GM19452 (cell line): ENCODE results near the gene PKN1.

Source experiments
- ATAC-seq: cut with Tn5 transposase; IDR thresholded peaks from one replicate; pipeline ENCODE4 v1.9.1; 2021; ENCODE audit not compliant: unreplicated experiment

PKN1 gene

DNA sequence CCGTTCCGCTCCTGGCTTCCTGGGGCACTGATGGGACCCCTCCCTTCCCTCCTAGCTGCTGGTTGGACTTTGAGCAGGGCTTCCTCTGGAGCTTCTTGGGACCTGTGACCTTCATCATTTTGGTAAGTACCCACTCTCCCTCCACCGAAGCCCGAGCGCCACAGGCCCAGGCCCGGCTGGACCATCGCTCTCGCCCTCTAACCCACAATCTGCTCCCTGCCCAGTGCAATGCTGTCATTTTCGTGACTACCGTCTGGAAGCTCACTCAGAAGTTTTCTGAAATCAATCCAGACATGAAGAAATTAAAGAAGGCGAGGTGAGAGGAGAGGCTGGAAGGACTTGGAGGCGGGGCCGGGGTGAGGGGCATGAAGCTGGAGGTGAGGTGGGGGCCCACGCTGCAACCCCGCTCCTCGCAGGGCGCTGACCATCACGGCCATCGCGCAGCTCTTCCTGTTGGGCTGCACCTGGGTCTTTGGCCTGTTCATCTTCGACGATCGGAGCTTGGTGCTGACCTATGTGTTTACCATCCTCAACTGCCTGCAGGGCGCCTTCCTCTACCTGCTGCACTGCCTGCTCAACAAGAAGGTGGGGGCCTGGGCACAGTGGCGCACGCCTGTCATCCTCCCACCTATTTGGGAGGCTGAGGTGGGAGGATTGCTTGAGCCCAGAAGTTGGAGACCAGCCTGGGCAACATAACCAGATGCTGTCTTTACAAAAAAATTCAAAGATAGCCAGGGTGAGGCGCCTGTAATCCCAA is 26.3 kb upstream of the PKN1 start:
- no peak for ATAC-seq

DNA sequence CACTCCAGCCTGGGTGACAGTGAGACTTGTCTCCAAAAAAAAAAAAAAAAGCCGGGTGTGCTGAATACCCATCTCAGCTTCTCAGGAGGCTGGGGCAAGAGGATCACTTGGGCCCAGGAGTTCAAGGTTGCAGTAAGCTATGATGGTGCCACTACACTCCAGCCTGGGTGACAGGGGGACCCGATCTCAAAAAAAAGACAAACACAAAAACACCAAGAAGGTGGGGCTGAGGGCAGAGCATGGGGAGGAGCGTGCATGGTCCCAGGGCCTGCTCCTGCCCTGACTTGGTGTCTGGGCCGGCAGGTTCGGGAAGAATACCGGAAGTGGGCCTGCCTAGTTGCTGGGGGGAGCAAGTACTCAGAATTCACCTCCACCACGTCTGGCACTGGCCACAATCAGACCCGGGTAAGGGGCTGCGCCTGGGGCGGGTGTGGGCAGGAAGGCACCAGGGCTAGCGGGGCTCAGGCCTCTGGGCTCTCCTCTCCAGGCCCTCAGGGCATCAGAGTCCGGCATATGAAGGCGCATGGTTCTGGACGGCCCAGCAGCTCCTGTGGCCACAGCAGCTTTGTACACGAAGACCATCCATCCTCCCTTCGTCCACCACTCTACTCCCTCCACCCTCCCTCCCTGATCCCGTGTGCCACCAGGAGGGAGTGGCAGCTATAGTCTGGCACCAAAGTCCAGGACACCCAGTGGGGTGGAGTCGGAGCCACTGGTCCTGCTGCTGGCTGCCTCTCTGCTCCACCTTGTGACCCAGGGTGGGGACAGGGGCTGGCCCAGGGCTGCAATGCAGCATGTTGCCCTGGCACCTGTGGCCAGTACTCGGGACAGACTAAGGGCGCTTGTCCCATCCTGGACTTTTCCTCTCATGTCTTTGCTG is 25.3 kb upstream of the PKN1 start:
- no peak for ATAC-seq

DNA sequence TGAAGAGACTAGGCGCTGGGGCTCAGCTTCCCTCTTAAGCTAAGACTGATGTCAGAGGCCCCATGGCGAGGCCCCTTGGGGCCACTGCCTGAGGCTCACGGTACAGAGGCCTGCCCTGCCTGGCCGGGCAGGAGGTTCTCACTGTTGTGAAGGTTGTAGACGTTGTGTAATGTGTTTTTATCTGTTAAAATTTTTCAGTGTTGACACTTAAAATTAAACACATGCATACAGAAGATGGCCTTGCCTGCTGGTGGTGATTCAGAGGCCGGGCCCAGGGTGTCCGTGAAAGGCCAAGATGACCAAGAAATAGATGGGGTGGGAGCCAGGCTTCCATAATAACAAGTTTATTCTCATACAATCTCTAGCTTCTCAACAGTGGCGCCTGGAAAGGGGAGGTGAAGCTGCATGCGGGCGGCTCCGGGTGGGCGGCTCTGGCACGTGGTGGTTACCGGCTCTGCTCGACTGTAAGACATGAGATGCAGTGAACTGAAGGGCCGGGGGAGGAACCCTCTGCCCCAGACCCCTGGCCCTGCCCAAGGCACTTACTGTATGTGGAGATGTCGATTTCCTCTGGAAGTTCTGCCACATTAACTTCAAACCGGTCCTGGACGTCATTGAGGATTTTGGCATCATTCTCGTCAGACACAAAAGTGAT is 24.5 kb upstream of the PKN1 start:
- no peak for ATAC-seq

DNA sequence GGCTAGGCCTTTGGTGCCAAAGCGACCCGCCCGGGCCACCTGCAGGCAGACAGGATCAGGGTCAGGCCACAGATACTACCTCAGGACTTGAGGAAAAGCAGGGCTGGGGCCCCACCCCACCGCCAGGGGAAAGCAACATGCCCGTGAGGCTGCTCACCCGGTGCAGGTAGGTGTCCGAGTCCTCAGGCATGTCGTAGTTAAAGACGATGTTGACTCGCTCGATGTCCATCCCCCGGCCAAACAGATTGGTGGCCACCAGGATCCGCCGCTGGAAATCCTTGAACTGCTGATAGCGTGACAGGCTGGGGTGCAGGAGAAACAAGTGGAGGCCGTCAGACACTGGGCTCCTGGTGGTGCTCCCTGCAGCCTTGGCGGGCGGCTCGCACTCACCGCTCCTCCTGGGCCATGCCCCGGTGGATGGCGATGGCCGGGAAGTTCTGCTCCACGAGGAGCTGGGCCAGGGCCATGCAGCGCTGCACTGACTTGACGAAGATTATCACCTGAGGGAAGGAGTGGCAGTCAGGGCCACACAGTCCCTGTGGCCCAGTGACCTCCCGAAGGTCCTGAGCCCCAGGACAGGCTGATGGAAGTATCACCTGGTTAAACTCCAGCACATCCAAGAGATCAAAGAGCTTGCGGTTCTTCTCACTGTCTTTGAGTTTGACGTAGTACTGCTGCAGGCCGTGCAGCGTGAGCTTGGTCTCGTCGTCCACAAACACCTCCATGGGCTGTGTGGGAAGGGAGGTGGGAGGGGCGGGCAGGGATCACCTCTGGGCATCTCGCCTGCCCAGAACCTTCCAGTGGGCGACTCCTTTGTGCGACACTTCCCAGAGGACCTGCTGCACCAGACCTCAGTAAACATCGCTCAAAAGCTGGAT is 23.7 kb upstream of the PKN1 start:
- ATAC-seq = no peak

DNA sequence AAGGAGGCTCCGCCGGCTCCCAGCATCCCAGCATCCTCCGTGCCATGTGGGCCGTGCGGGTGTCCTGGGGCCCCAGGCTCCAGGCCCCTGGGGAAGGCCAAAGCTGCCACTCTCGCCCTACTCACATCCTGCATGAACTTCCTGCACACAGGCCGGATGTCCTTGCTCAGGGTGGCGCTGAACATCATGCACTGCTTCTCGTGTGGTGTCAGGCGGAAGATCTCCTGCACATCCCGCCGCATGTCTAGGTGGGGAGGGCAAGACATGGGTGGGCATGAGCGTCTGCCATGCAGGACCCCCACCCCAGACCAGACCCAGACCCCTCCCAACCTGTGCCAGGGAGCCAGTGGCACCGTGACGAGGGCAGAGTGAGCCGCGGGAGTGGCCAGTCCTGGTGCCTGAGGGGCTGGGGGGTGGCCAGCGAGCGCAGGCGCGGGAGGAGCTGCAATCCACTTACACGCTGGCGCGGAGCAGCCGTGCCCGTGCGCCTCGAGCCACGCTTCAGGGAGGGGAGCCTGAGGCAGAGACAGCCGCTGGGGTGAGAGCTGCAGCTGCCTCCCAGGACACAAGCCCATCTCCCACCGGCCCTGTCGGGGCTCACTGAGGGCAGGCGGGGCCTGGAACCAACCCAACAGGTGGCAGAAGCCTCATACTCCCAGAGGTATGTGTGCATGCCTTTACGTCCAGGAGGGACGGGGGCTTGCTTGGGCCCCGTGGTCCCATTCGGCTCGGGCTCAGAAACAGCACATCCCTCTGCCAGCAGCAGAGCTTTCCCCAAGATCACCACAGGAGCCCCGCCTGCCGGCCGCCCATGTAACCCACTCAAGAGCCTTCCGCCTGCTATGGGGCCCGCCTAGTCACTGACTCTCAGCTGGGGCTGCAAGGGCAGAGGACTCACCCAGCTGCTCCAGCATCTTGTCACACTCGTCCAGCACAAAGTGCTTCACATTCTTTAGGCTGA is 22.7 kb upstream of the PKN1 start:
- ATAC-seq = no peak

DNA sequence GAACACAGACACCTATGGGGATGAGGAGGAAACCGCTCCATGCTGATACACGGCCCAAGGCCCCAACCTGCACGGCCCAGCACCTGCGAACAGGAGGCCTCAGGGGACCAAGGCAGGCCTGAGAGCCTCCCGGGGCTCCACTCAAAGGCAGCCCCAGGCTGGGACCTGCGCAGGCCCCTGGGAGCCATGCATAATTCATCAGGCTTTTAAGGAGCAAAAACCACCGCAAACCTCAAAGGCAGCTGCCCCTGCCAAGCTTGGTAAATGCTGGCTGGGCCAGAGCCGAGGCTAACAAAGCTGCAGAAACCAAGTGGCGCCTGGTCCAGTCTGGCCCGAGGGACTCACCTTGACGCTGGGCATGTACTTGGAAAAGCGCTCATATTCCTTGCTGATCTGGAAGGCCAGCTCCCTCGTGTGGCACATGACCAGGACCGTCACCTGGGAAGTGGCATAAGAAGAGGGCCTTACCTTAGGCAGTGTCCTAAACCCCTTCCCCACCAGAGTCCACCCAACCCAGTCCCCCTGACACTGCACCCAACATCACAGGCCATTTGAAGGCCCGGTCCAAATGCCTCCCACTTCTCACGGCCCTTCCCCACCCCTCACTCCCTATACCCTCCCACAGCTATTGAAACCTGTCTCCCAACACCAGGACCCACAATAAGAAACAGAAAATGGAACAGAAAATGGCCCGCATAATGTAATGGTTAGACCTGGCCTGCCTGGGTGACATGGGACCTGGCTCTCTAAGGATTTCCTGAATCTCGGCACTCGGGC is 21.8 kb upstream of the PKN1 start:
- ATAC-seq = no peak

DNA sequence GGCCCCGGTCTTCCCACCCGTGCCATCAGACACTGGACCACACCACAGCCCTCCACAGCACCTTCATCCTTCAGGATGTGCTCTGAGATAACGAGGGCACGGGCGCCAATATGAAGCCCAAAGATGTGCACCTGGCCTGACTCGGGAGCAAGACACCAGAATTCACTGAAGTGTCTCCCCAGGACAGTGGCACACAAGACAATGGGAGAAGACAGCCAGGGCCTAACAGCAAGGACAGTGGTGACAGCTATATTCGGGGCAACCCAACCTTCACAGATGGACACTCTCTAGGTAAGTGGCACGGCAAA is 21.2 kb upstream of the PKN1 start:
- no peak for ATAC-seq

DNA sequence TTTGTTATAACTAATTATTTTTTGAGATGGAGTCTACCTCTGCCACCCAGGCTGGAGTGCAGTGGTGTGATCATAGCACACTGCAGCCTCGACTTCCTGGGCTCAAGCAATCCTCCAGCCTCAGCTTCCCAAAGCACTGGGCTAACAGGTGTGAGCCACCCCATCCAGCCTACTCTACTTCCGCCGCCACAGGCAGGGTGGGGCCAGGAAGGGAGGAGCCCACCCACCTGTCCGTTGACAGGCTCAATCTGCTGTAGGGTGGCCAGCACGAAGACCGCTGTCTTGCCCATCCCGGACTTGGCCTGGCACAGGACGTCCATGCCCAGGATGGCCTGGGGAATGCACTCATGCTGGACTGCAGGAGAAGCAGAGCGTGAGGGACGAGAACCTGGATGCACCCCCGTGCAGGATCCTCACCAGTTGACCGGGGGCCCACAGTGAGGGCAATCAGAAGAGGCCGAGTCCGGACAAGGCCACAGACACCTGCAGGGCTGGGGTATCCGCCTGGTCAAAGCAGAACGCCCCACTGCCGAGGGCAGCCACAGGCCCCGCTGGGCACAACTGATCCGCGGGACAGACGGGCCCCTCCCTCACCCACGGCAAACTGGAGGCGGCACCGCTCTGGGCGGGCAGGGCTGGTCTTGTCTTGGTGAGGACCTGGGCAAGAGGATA is 20.6 kb upstream of the PKN1 start:
- no peak for ATAC-seq

DNA sequence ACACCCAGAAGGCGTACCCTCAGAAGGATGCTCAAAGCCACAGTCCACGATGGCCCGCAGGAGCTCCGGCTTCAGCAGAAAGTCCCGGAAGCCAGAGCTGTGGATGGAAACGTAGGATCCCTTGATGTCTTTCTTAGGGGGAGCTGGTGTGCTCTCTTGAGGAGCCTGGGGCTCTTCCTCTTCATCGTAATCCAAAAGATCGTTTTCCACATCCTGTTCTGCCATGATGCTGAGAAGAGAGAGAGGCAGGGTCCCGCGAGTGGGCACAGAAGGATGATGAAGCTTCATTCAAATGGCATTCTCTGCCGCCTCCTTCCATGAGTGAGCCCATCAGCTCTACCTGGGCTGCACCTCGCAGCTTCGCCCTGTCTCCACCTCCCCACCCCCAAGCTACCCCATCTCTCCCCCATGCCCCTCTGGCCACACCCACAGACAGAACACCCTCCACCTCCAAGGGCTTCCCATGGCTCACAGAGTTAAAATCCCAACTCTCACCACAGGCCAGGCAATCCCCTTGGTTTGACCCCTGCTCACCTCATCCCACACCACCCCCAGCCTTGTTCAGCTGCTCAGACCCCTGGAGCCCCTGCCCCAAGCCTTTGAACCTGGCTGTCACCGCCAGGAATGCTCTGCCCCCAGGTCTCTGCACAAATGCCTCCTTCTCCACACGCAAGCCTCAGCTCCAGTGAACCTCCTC is 20.0 kb upstream of the PKN1 start:
- ATAC-seq = no peak

DNA sequence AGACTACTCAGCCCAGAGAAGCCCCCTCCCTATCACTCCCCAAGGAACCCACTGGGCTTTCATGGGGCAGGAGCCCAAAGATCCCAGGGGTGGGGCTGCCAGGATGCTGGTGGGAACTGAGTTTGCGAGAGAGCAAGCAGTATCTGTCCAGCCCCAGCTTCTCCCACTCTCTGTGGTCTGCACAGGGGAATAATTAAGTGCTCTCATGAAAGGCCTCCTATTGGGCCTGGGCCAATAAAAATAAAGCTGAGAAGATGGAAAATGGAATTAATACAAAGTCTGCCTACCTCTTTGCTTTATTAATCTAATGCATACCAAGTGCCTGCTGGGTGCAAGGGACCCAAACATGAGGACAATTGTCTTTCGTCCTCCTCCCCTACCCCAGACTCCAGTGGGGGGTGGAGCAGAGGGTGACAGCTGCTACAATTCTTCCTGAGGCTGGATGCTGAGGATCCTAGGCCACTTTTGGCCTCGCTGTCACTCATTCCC is 19.4 kb upstream of the PKN1 start:
- no peak for ATAC-seq

DNA sequence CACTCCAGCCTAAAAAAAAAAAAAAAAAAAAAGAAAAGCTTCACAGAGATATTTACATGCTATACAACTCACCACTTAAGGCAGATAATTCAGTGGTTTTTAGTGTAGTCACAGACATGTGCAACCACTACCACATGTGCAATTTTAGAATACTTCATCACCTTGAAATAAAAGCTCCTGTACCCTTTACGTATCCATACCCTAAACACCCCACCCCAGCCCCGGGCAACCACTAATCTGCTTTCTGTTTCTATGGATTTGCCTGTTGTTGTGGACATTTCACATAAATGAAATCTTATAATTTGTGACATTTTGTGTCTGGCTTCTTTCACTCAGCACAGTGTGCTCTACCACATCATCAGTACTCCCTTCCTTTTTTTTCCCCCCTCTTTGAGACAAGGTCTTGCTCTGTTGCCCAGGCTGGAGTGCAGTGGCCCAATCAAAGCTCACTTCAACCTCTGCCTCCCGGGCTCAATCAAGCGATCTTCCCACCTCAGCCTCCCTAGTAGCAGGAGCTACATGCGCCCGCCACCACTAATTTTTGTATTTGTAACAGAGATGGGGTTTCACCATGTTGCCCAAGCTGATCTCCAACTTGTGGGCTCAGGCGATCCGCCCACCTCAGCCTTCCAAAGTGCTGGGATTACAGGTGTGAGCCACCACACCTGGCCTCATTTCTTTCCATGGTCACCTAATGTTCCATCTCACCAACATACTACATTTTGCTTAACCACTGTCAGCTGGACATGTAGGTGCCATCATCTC is 18.0 kb upstream of the PKN1 start:
- ATAC-seq = no peak

DNA sequence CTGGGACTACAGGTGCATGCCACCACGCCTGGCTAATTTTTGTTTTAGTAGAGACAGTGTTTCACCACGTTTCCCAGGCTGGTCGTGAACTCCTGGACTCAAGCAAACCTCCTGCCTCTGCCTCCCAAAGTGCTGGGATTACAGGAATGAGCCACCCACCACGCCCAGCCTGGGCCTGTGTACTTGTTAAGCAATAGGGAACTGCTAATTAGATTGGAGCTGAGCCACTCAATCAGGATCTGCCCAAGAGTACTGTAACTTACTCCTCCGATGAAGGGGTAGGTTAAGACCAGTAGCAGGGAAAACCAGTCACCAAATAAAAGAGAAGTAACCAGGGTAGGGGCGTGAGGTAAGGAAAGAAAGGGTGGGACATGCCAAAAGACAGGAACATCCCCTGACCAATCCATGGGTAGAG is 16.3 kb upstream of the PKN1 start:
- no peak for ATAC-seq

DNA sequence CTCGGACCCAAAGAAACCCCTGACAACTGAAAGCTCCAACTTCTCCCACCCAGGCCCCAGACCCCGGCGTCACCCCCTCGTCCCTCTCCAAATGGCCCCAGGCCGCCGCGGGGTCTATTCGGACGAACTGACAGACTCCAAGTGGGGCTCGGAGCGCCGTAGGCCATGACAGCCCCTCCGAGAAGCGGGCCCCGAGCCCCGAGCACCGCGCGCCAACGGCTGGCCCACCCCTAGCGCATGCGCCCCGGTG is 14.3 kb upstream of the PKN1 start:
- peak; percentile 20 for ATAC-seq

DNA sequence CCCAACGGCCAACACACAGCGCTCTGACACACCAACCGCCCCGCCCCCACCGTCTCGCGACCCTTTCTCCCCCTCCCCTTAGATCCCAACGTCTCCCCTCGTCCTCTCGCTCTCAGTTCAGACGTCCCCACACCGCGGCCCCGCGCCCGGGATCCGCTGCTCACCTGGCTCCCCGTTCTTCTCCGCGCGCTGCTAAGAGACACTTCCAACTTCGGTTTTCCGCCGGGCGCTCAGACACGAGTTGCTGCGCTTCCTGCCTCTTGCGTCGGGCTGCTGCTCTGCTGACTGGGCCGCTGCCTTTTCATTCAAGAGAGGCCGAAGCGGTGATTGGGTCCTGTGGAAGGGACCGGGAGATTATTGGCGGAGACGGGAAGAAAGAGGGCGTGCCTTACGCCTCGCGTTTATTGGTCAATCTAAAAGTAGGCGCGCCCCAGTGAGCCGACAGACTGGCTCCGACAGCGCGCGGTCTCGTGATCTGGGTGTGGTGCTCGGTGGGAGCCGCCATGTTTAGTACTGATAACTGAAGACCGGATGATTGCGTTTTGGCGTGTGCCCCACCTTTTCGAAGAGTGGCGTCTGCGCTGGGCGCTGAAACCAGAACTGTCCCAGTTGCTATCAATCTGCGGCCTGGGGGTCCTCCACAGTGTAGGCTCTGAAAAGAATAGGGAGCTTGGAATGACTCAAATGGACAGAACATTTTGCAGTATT is 13.8 kb upstream of the PKN1 start, which contains the start of gene DDX39A:
TSS of gene DDX39A (minus strand) at position 236 of the 708 bp plus-strand sequence. CDS start 6,121 bp downstream, outside the sequence.
- peak; percentile 81 for ATAC-seq

DNA sequence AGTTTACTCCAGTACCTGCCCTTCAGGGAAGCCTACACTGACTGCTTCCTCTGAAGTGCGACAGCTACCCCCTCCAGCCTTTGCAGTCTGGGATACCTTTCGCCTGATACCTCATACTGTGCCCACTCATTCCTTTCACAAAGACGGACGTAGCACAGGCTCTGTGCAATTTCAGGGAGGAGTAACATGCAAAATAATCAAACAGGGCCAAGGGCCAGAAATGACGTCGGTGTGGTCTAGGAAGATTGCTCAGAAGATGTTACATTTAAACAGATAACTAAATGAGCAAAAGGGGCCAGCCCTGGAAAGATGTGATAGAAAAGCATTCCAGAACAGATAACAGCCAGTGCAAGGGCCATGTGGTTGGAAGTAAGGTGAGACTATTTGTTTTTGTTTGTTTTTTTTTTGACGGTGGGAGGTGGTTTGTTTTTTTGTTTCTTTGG is 7.4 kb upstream of the PKN1 start:
- no peak for ATAC-seq

DNA sequence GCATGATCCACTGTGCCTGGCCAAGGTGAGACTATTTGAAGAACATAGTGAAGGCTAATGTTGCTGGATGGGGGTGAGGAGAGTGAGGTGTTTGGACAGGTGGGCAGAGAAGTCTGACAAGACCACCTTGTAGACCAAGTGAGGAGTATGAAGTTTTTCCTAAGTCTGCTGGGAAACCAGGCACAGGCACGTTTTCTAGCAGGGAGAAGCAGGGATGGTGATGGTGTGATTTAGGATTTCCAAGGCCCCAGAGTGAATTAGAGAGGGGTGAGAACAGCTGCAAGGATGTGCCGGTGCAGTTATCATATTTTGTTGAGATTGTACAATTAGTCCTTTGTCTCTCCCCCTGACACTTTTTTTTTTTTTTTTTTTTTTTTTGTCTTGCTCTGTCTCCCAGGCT is 5.6 kb upstream of the PKN1 start:
- ATAC-seq = no peak
